Erythroblast (primary cell): ENCODE measurements around the gene ID2.

ENCODE experiments used
- GATA1 ChIP-seq: IDR thresholded peaks from 2 replicates; pipeline ENCODE4 v1.6.1; 2011; ENCODE audit warnings: low read depth, mild to moderate bottlenecking, control low read depth, low read length, moderate library complexity
- POLR2A ChIP-seq: IDR thresholded peaks from 2 replicates; pipeline ENCODE4 v1.6.1; 2011; ENCODE audit warnings: mild to moderate bottlenecking, low read length

GRCh38 chr2:8659092-8659734 lies 22.6 kb upstream of the ID2 start:
- TF ChIP-seq POLR2A, result no peak
- TF ChIP-seq GATA1, result no peak
